ENCODE measurements around the gene KRT7.
A peak's percentile ranks its signal among the peaks of the same experiment; 100 is the strongest.

The KRT7 gene

GRCh38 chr12:52228931-52229330, 4.1 kb upstream of the KRT7 start:
- H3K79me1 ChIP-seq (ENCODE audit: low read length), result no peaks in the 10 kb centered on the region
- no peak overlapping the region for H4K8ac ChIP-seq (ENCODE audit: low read depth, low read length)
- H3K27ac ChIP-seq (ENCODE audit: low read depth, low read length), result no peak overlapping the region
- no peak overlapping the region for H4K5ac ChIP-seq (ENCODE audit: low read length)
- no peak overlapping the region for H3K9ac ChIP-seq (ENCODE audit: low read length)
- no peak overlapping the region for H2BK120ac ChIP-seq (ENCODE audit: low read depth, low read length)
- no peak overlapping the region for H3K23ac ChIP-seq (ENCODE audit: low read length)
- H3K4me1 ChIP-seq (ENCODE audit: control insufficient read depth, low read depth, low read length), result no peaks in the 10 kb centered on the region
- no peak for DNase-seq
- no peak overlapping the region for H3K4ac ChIP-seq (ENCODE audit: low read depth, low read length)
- no peak overlapping the region for H2AK5ac ChIP-seq (ENCODE audit: low read length)
- peaks cover 3% of the 10 kb centered on the region for H3K27me3 ChIP-seq (ENCODE audit: insufficient read depth, low read length, poor library complexity)
- H3K4me3 ChIP-seq (ENCODE audit: low read length), result no peak overlapping the region
- H3K79me2 ChIP-seq (ENCODE audit: control insufficient read depth, insufficient read depth, low read length), result no peaks in the 10 kb centered on the region
- no peak overlapping the region for H2BK15ac ChIP-seq (replicated peaks; ENCODE audit: low read depth)
- no peak overlapping the region for H3K56ac ChIP-seq (ENCODE audit: low read length)
- H2BK5ac ChIP-seq (ENCODE audit: low read length), result no peak overlapping the region
- no CpG with 5 or more reads among the region's 6 CpGs for WGBS (ENCODE audit: extremely low coverage, insufficient coverage, low lambda C conversion rate)
- H3K18ac ChIP-seq (ENCODE audit: low read length), result no peak overlapping the region
- H3K4me2 ChIP-seq (ENCODE audit: low read length), result no peak overlapping the region
- H3K36me3 ChIP-seq (ENCODE audit: control insufficient read depth, insufficient read depth, low read length), result no peaks in the 10 kb centered on the region

GRCh38 chr12:52229836-52230343, 3.2 kb upstream of the KRT7 start:
- Histone ChIP-seq H3K27ac (ENCODE audit: low read depth, low read length) (no peak overlapping the region), H3K56ac (ENCODE audit: low read length) (no peak overlapping the region), H3K4me1 (ENCODE audit: control insufficient read depth, low read depth, low read length) (no peaks in the 10 kb centered on the region), H3K4me3 (ENCODE audit: low read length) (no peak overlapping the region), H3K9ac (ENCODE audit: low read length) (no peak overlapping the region), H3K79me2 (ENCODE audit: control insufficient read depth, insufficient read depth, low read length) (no peaks in the 10 kb centered on the region), H2AK5ac (ENCODE audit: low read length) (no peak overlapping the region), H3K4me2 (ENCODE audit: low read length) (no peak overlapping the region), H4K5ac (ENCODE audit: low read length) (no peak overlapping the region), H3K36me3 (ENCODE audit: control insufficient read depth, insufficient read depth, low read length) (no peaks in the 10 kb centered on the region), H3K79me1 (ENCODE audit: low read length) (no peaks in the 10 kb centered on the region), H3K18ac (ENCODE audit: low read length) (no peak overlapping the region), H4K8ac (ENCODE audit: low read depth, low read length) (no peak overlapping the region), H2BK5ac (ENCODE audit: low read length) (no peak overlapping the region), H3K23ac (ENCODE audit: low read length) (no peak overlapping the region), H2BK120ac (ENCODE audit: low read depth, low read length) (no peak overlapping the region), H3K4ac (ENCODE audit: low read depth, low read length) (no peak overlapping the region), H2BK15ac (replicated peaks; ENCODE audit: low read depth) (no peak overlapping the region), H3K27me3 (ENCODE audit: insufficient read depth, low read length, poor library complexity) (peaks cover 3% of the 10 kb centered on the region)
- no peak for DNase-seq
- no CpG with 5 or more reads among the region's 2 CpGs for WGBS (ENCODE audit: extremely low coverage, insufficient coverage, low lambda C conversion rate)

GRCh38 chr12:52230364-52231281, 2.4 kb upstream of the KRT7 start:
- Histone ChIP-seq H2BK120ac (ENCODE audit: low read depth, low read length) (no peak overlapping the region), H3K9ac (ENCODE audit: low read length) (no peak overlapping the region), H2BK5ac (ENCODE audit: low read length) (no peak overlapping the region), H3K79me1 (ENCODE audit: low read length) (no peaks in the 10 kb centered on the region), H3K18ac (ENCODE audit: low read length) (no peak overlapping the region), H3K4me3 (ENCODE audit: low read length) (no peak overlapping the region), H3K4me2 (ENCODE audit: low read length) (no peak overlapping the region), H4K5ac (ENCODE audit: low read length) (no peak overlapping the region), H3K27me3 (ENCODE audit: insufficient read depth, low read length, poor library complexity) (peaks cover 3% of the 10 kb centered on the region), H2AK5ac (ENCODE audit: low read length) (no peak overlapping the region), H3K4me1 (ENCODE audit: control insufficient read depth, low read depth, low read length) (no peaks in the 10 kb centered on the region), H3K4ac (ENCODE audit: low read depth, low read length) (no peak overlapping the region), H3K79me2 (ENCODE audit: control insufficient read depth, insufficient read depth, low read length) (no peaks in the 10 kb centered on the region), H3K36me3 (ENCODE audit: control insufficient read depth, insufficient read depth, low read length) (no peaks in the 10 kb centered on the region), H2BK15ac (replicated peaks; ENCODE audit: low read depth) (no peak overlapping the region), H3K23ac (ENCODE audit: low read length) (no peak overlapping the region), H4K8ac (ENCODE audit: low read depth, low read length) (no peak overlapping the region), H3K56ac (ENCODE audit: low read length) (no peak overlapping the region), H3K27ac (ENCODE audit: low read depth, low read length) (no peak overlapping the region)
- peak; percentile 50 for DNase-seq
- WGBS (ENCODE audit: extremely low coverage, insufficient coverage, low lambda C conversion rate), result 100% methylated on average over 1 of the region's 8 CpGs

- no peak overlapping the region for H2BK120ac ChIP-seq (ENCODE audit: low read depth, low read length)
- no peak overlapping the region for H3K4me2 ChIP-seq (ENCODE audit: low read length)
- no peak overlapping the region for H3K18ac ChIP-seq (ENCODE audit: low read length)
- no peak overlapping the region for H4K8ac ChIP-seq (ENCODE audit: low read depth, low read length)
- no peak overlapping the region for H3K9ac ChIP-seq (ENCODE audit: low read length)
- no peak overlapping the region for H4K5ac ChIP-seq (ENCODE audit: low read length)
- H3K4me3 ChIP-seq (ENCODE audit: low read length), result no peak overlapping the region
- WGBS (ENCODE audit: extremely low coverage, insufficient coverage, low lambda C conversion rate), result no CpG with 5 or more reads among the region's 16 CpGs
- DNase-seq, result no peak
- H3K4ac ChIP-seq (ENCODE audit: low read depth, low read length), result no peak overlapping the region
- H3K56ac ChIP-seq (ENCODE audit: low read length), result no peak overlapping the region
- no peaks in the 10 kb centered on the region for H3K4me1 ChIP-seq (ENCODE audit: control insufficient read depth, low read depth, low read length)
- no peaks in the 10 kb centered on the region for H3K36me3 ChIP-seq (ENCODE audit: control insufficient read depth, insufficient read depth, low read length)
- H3K27me3 ChIP-seq (ENCODE audit: insufficient read depth, low read length, poor library complexity), result peaks cover 3% of the 10 kb centered on the region
- H2BK5ac ChIP-seq (ENCODE audit: low read length), result no peak overlapping the region
- H3K27ac ChIP-seq (ENCODE audit: low read depth, low read length), result no peak overlapping the region
- H2BK15ac ChIP-seq (replicated peaks; ENCODE audit: low read depth), result no peak overlapping the region
- H2AK5ac ChIP-seq (ENCODE audit: low read length), result no peak overlapping the region
- H3K23ac ChIP-seq (ENCODE audit: low read length), result peak overlapping the region; percentile 6
- no peaks in the 10 kb centered on the region for H3K79me1 ChIP-seq (ENCODE audit: low read length)
- no peaks in the 10 kb centered on the region for H3K79me2 ChIP-seq (ENCODE audit: control insufficient read depth, insufficient read depth, low read length)
These were observed 1.5 kb upstream of the KRT7 start for GRCh38 chr12:52231305-52232202.

GRCh38 chr12:52232203-52232673, 805 bp upstream of the KRT7 start:
- Histone ChIP-seq H4K8ac (ENCODE audit: low read depth, low read length) (no peak overlapping the region), H3K79me1 (ENCODE audit: low read length) (no peaks in the 10 kb centered on the region), H3K56ac (ENCODE audit: low read length) (no peak overlapping the region), H2BK120ac (ENCODE audit: low read depth, low read length) (no peak overlapping the region), H4K5ac (ENCODE audit: low read length) (no peak overlapping the region), H3K36me3 (ENCODE audit: control insufficient read depth, insufficient read depth, low read length) (no peaks in the 10 kb centered on the region), H3K4me2 (ENCODE audit: low read length) (no peak overlapping the region), H3K23ac (ENCODE audit: low read length) (no peak overlapping the region), H2BK15ac (replicated peaks; ENCODE audit: low read depth) (no peak overlapping the region), H3K4me1 (ENCODE audit: control insufficient read depth, low read depth, low read length) (no peaks in the 10 kb centered on the region), H3K27ac (ENCODE audit: low read depth, low read length) (no peak overlapping the region), H2BK5ac (ENCODE audit: low read length) (no peak overlapping the region), H3K79me2 (ENCODE audit: control insufficient read depth, insufficient read depth, low read length) (no peaks in the 10 kb centered on the region), H3K27me3 (ENCODE audit: insufficient read depth, low read length, poor library complexity) (peaks cover 3% of the 10 kb centered on the region), H3K4me3 (ENCODE audit: low read length) (no peak overlapping the region), H3K4ac (ENCODE audit: low read depth, low read length) (no peak overlapping the region), H3K9ac (ENCODE audit: low read length) (no peak overlapping the region), H2AK5ac (ENCODE audit: low read length) (no peak overlapping the region), H3K18ac (ENCODE audit: low read length) (no peak overlapping the region)
- no peak for DNase-seq
- WGBS (ENCODE audit: extremely low coverage, insufficient coverage, low lambda C conversion rate), result no CpG with 5 or more reads among the region's 12 CpGs

Data from mesendoderm (in vitro differentiated cells).